Endothelial cell of umbilical vein (primary cell): Measurements from ENCODE around the gene NXN. TPM values are rescaled to one million over a fixed set of nuclear protein-coding genes. Genes with fewer than 3 reads are reported as not detected.
A peak's percentile ranks its signal among the peaks of the same experiment; 100 is the strongest.

Experiments used
- BruUV-seq: library from RNA; stranded (reverse); fragments of 400-500 nt; replicated peaks from 2 replicates; lab custom pipeline; 2021; lab: Mats Ljungman, UMichigan
- CTCF ChIA-PET: fragments of 300-600, 350-600 bp; sonication (Branson Sonifier 250); formaldehyde crosslinking; loops from one replicate; lab custom pipeline; 2021; ENCODE audit warnings: antibody characterized with exemption, inconsistent platforms; lab: Charles Lee
- POLR2A ChIA-PET: fragments of 300-600, 350-600 bp; sonication (Branson Sonifier 250); formaldehyde crosslinking; loops from one replicate; lab custom pipeline; 2021; ENCODE audit warnings: antibody characterized with exemption, inconsistent platforms; lab: Charles Lee
- DNase-seq: peaks from one replicate; pipeline ENCODE4 v3.0.0-alpha.2; 2011; ENCODE audit warnings: low read depth, low spot score
- FAIRE-seq: peaks from 2 replicates; lab custom pipeline; 2011; peaks lifted over from hg19 to GRCh38; lab: Jason Lieb, UNC
- H2AFZ ChIP-seq: 2 replicates; pipeline ENCODE4 v1.6.0; 2012; ENCODE audit warnings: low read depth, low read length, control low read depth, inconsistent platforms
- H3K27ac ChIP-seq: 2 replicates; pipeline ENCODE4 v1.5.1; 2011; ENCODE audit warnings: low read depth, mild to moderate bottlenecking, control low read depth, low read length, moderate library complexity; ENCODE audit not compliant: insufficient read depth
- H3K27me3 ChIP-seq, 2 experiments: 2 replicates each; pipeline versions ENCODE4 v1.6.0 to v1.6.1; 2011; ENCODE audit warnings: low read length in 2 of 2, mixed read lengths in 1 of 2; ENCODE audit not compliant: control insufficient read depth in 2 of 2, insufficient read depth in 2 of 2
- H3K36me3 ChIP-seq, 2 experiments: 2 replicates in 1 of 2; 3 replicates in 1 of 2; pipeline ENCODE4 v1.5.1; 2011; ENCODE audit warnings: low read length in 2 of 2, mild to moderate bottlenecking in 1 of 2, moderate library complexity in 1 of 2; ENCODE audit not compliant: control insufficient read depth in 2 of 2, insufficient read depth in 2 of 2; ENCODE audit errors: extremely low read depth in 1 of 2
- H3K4me1 ChIP-seq: 3 replicates; pipeline ENCODE4 v1.5.1; 2011; ENCODE audit warnings: mild to moderate bottlenecking, low read length; ENCODE audit not compliant: control insufficient read depth, insufficient read depth; ENCODE audit errors: extremely low read depth
- H3K4me2 ChIP-seq: 2 replicates; pipeline ENCODE4 v1.6.1; 2011; ENCODE audit warnings: low read length, control low read depth, mixed read lengths; ENCODE audit not compliant: insufficient read depth
- H3K4me3 ChIP-seq, 3 experiments: fragments of 200-600 bp in 1 of 3; sonication (generic), shearing (Covaris generic) in 1 of 3; replicated peaks in 1 of 3; 2 replicates each; pipeline ENCODE4 v1.5.1; 2011 to 2016; ENCODE audit warnings: control low read depth in 3 of 3, low read length in 3 of 3, mild to moderate bottlenecking in 2 of 3, inconsistent platforms in 1 of 3, low read depth in 1 of 3, moderate library complexity in 1 of 3; ENCODE audit not compliant: insufficient read depth in 1 of 3
- H3K79me2 ChIP-seq: 2 replicates; pipeline ENCODE4 v1.6.0; 2012; ENCODE audit warnings: low read length, inconsistent platforms; ENCODE audit not compliant: control insufficient read depth, insufficient read depth
- H3K9ac ChIP-seq: replicated peaks from 2 replicates; pipeline ENCODE3; 2011; ENCODE audit warnings: low read length, control low read depth; ENCODE audit not compliant: insufficient read depth; ENCODE audit errors: extremely low read depth
- H3K9me1 ChIP-seq: replicated peaks from 3 replicates; pipeline ENCODE4 v1.6.0; 2011; ENCODE audit warnings: mild to moderate bottlenecking, low read length; ENCODE audit not compliant: control insufficient read depth, insufficient read depth; ENCODE audit errors: extremely low read depth
- H3K9me3 ChIP-seq: replicated peaks from 2 replicates; pipeline ENCODE4 v1.5.1; 2012; ENCODE audit warnings: low read length, inconsistent platforms; ENCODE audit not compliant: control insufficient read depth, insufficient read depth
- H4K20me1 ChIP-seq: replicated peaks from 2 replicates; pipeline ENCODE3; 2011; ENCODE audit warnings: mild to moderate bottlenecking, low read length; ENCODE audit not compliant: control insufficient read depth, insufficient read depth; ENCODE audit errors: extremely low read depth
- CTCF ChIP-seq, 2 donors: IDR thresholded peaks; 1 replicate in 1 of 2; 2 replicates in 1 of 2; pipeline ENCODE4 v1.5.1; 2011; ENCODE audit warnings: low read length in 2 of 2, mild to moderate bottlenecking in 2 of 2, moderate library complexity in 2 of 2, control low read depth in 1 of 2, inconsistent platforms in 1 of 2, low read depth in 1 of 2; ENCODE audit not compliant: insufficient read depth in 1 of 2; ENCODE audit errors: extremely low read depth in 1 of 2
- EZH2 ChIP-seq: IDR thresholded peaks from 2 replicates; pipeline ENCODE4 v1.6.1; 2012; ENCODE audit warnings: borderline replicate concordance, low read depth, mild to moderate bottlenecking, moderate library complexity, low read length, inconsistent platforms; ENCODE audit not compliant: severe bottlenecking
- FOS ChIP-seq: IDR thresholded peaks from 2 replicates; pipeline ENCODE4 v1.6.1; 2011; ENCODE audit warnings: mild to moderate bottlenecking, low read length, moderate library complexity, borderline replicate concordance; ENCODE audit not compliant: insufficient read depth
- MAX ChIP-seq: IDR thresholded peaks from 2 replicates; pipeline ENCODE4 v1.6.1; 2011; ENCODE audit not compliant: insufficient read depth, insufficient read length
- dilution Hi-C: fragments of 300-500 bp; cut with MboI; formaldehyde crosslinking; loops from one replicate; pipeline ENCODE4 v1.15.0; 2019; ENCODE audit warnings: low sequenced_read_pairs; ENCODE audit not compliant: extremely low pct_ligation_motif_present
- intact Hi-C: fragments of 100-400 bp; cut with micrococcal nuclease; formaldehyde crosslinking; loops from one replicate; pipeline ENCODE4 v1.10.0; 2022
- polyA plus RNA-seq, 4 experiments: library from polyadenylated mRNA; depleted of rRNA in 3 of 4; stranded (reverse) in 3 of 4; unstranded in 1 of 4; fragments of >200 nt; gene quantifications; 2 replicates each; pipeline versions ENCODE4 v1.2.1 to v1.2.3, GENCODE V29; 2011 to 2012; ENCODE audit warnings: missing spikeins in 1 of 4
- total RNA-seq: library from RNA; stranded (reverse); gene quantifications from 2 replicates; pipeline ENCODE4 v1.2.3, GENCODE V29; 2021

Gene NXN
- total and polyA plus RNA-seq, 2 donors (not counting 3 experiments of a cell fraction or from before 2014, with no cell fraction given) = 69.5 to 77.3 TPM

GRCh38 chr17:977166-977565 lies 2.4 kb downstream of the NXN start:
- no peak overlapping the region for H2AFZ ChIP-seq
- no TSS peak for BruUV-seq
- peak overlapping the region; percentile 99 for H3K4me2 ChIP-seq
- H3K4me3 ChIP-seq = peak overlapping the region in 1 of 3 experiments; percentile 93
- CTCF ChIA-PET = interaction anchor here (0.8 to 7.8 kb wide), 4 partner anchors 43 to 180 kb away, joined by 3 to 341 read pairs (median 116); no protein-coding TSS in a partner anchor
- peaks cover 21% of the 10 kb centered on the region for H3K4me1 ChIP-seq
- H3K9me3 ChIP-seq = no peaks in the 10 kb centered on the region
- no peaks in the 10 kb centered on the region for H3K27me3 ChIP-seq
- no peaks in the 10 kb centered on the region for H3K9me1 ChIP-seq
- peaks cover 22% of the 10 kb centered on the region for H3K79me2 ChIP-seq
- intact Hi-C loops (loop anchor here (5.0 kb wide), 2 partner anchors 45 to 75 kb away; no protein-coding TSS in a partner anchor), dilution Hi-C loops (loop anchor here (25.0 kb wide), 1 partner anchor 190 kb away; the partner anchor contains the start of genes GLOD4 and MRM3)
- POLR2A ChIA-PET = no interaction called here
- FAIRE-seq (peak; percentile 50), DNase-seq (peak; percentile 26)
- H3K36me3 ChIP-seq = no peaks in the 10 kb centered on the region
- H3K9ac ChIP-seq = peak overlapping the region; percentile 66
- no peak overlapping the region for H3K27ac ChIP-seq
- TF ChIP-seq CTCF (IDR thresholded peaks at IDR 0.05; ENCODE audit: extremely low read depth in 1 of 2, insufficient read depth in 1 of 2, low read depth in 1 of 2, low read length in 2 of 2) (no peak), MAX (no peak), EZH2 (peak; percentile 3), FOS (no peak)
- H4K20me1 ChIP-seq = no peaks in the 10 kb centered on the region
